PFSK-1 (cell line): ENCODE results near the gene PARP15.

Experiments
- FOXP2 ChIP-seq: optimal IDR thresholded peaks from 2 replicates; pipeline ENCODE3; 2011; ENCODE audit warnings: borderline replicate concordance, control low read depth, inconsistent platforms; ENCODE audit not compliant: insufficient read depth; ENCODE audit errors: extremely low read length, extremely low read depth
- POLR2AphosphoS5 ChIP-seq: IDR thresholded peaks from 2 replicates; pipeline ENCODE4 v1.6.1; 2012; ENCODE audit warnings: low read depth, mild to moderate bottlenecking, control low read depth, low read length, moderate library complexity
- REST ChIP-seq, 2 experiments: IDR thresholded peaks; 2 replicates each; pipeline versions ENCODE4 v1.6.1 to v1.8.0; 2011 to 2012; ENCODE audit warnings: low read depth in 2 of 2, low read length in 2 of 2, control low read depth in 1 of 2, inconsistent platforms in 1 of 2, mild to moderate bottlenecking in 1 of 2, moderate library complexity in 1 of 2; ENCODE audit not compliant: insufficient read depth in 1 of 2
- SIN3A ChIP-seq: IDR thresholded peaks from 2 replicates; pipeline ENCODE4 v1.6.1; 2012; ENCODE audit warnings: mild to moderate bottlenecking, low read length, moderate library complexity, borderline replicate concordance; ENCODE audit not compliant: insufficient read depth
- TAF1 ChIP-seq: IDR thresholded peaks from 2 replicates; pipeline ENCODE4 v1.6.1; 2012; ENCODE audit warnings: low read length, control low read depth, borderline replicate concordance; ENCODE audit not compliant: insufficient read depth

PARP15 gene

GRCh38 chr3:122535964-122536631, 41.4 kb upstream of the PARP15 start:
- TF ChIP-seq POLR2AphosphoS5 (no peak), SIN3A (no peak), TAF1 (no peak), FOXP2 (no peak), REST (IDR thresholded peaks at IDR 0.05; ENCODE audit: insufficient read depth in 1 of 2, low read depth in 2 of 2, low read length in 2 of 2) (no peak)

GRCh38 chr3:122536632-122537001, 40.8 kb upstream of the PARP15 start:
- no peak for TF ChIP-seq TAF1

GRCh38 chr3:122538956-122539490, 38.4 kb upstream of the PARP15 start:
- TF ChIP-seq POLR2AphosphoS5 = no peak
- TF ChIP-seq SIN3A = no peak
- TF ChIP-seq TAF1 = no peak
- TF ChIP-seq REST (IDR thresholded peaks at IDR 0.05; ENCODE audit: insufficient read depth in 1 of 2, low read depth in 2 of 2, low read length in 2 of 2) = no peak
- TF ChIP-seq FOXP2 = no peak

GRCh38 chr3:122546151-122546550, 31.3 kb upstream of the PARP15 start:
- TF ChIP-seq TAF1 (no peak), REST (IDR thresholded peaks at IDR 0.05; ENCODE audit: insufficient read depth in 1 of 2, low read depth in 2 of 2, low read length in 2 of 2) (no peak), POLR2AphosphoS5 (no peak), SIN3A (no peak), FOXP2 (no peak)

GRCh38 chr3:122548076-122548475, 29.4 kb upstream of the PARP15 start:
- no peak for TF ChIP-seq POLR2AphosphoS5
- no peak for TF ChIP-seq FOXP2
- TF ChIP-seq REST (IDR thresholded peaks at IDR 0.05; ENCODE audit: insufficient read depth in 1 of 2, low read depth in 2 of 2, low read length in 2 of 2) = no peak
- TF ChIP-seq TAF1 = no peak
- no peak for TF ChIP-seq SIN3A
